ENCODE results near the gene PARM1. TPM values are rescaled to one million over a fixed set of nuclear protein-coding genes. Genes with fewer than 3 reads are reported as not detected.

Gene PARM1
- polyA plus RNA-seq, 3 donors, result 0.06 to 0.54 (median 0.27) TPM

DNA sequence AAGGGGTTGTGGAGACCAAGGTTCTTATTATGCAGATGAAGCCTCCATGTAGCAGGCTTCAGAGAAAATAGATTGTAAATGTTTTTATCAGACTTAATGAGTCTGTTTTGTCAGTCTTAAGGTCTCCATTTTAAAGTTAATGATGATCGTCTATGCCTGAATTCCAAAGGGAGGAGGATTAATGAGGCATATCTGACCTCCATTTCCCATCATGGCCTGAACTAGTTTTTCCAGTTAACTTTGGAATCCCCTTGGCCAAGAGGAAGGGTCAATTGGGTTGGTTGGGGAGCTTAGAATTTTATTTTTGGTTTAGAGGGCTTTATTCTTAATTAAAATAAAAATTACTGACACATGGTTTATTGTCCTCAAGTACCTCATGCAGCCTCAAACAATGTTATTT lies 6.9 kb upstream of the PARM1 start:
- peaks cover 14 to 18% of the 10 kb centered on the region in 2 donors for H3K4me1 ChIP-seq (ENCODE audit: control insufficient read depth in 1 of 2, insufficient read depth in 2 of 2, low read length in 2 of 2)
- peaks cover 3 to 4% of the 10 kb centered on the region in 2 donors for H3K27me3 ChIP-seq (ENCODE audit: control insufficient read depth in 2 of 2, insufficient read depth in 2 of 2, low read length in 2 of 2)
- no peak overlapping the region for H3K27ac Mint-ChIP-seq
- peaks cover 10 to 22% (median 20%) of the 10 kb centered on the region in 3 donors for H3K27me3 Mint-ChIP-seq (ENCODE audit: low read depth in 3 of 3)
- no peak overlapping the region for H3K4me2 ChIP-seq (replicated peaks; ENCODE audit: extremely low read depth, low read length, poor library complexity, severe bottlenecking)
- no peak overlapping the region for H3K9ac ChIP-seq (ENCODE audit: insufficient read depth, low read length, poor library complexity, severe bottlenecking)
- no peak for DNase-seq
- TF ChIP-seq, protein P1, sequence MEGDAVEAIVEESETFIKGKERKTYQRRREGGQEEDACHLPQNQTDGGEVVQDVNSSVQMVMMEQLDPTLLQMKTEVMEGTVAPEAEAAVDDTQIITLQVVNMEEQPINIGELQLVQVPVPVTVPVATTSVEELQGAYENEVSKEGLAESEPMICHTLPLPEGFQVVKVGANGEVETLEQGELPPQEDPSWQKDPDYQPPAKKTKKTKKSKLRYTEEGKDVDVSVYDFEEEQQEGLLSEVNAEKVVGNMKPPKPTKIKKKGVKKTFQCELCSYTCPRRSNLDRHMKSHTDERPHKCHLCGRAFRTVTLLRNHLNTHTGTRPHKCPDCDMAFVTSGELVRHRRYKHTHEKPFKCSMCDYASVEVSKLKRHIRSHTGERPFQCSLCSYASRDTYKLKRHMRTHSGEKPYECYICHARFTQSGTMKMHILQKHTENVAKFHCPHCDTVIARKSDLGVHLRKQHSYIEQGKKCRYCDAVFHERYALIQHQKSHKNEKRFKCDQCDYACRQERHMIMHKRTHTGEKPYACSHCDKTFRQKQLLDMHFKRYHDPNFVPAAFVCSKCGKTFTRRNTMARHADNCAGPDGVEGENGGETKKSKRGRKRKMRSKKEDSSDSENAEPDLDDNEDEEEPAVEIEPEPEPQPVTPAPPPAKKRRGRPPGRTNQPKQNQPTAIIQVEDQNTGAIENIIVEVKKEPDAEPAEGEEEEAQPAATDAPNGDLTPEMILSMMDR (IDR thresholded peaks at IDR 0.05), result no peak
- H3K36me3 Mint-ChIP-seq, result no peaks in the 10 kb centered on the region
- H3K9me3 ChIP-seq (replicated peaks in 1 of 2; ENCODE audit: control insufficient read depth in 1 of 2, insufficient read depth in 1 of 2, low read length in 2 of 2), result no peaks in the 10 kb centered on the region
- WGBS (ENCODE audit: insufficient coverage), result no CpG with 5 or more reads among the region's 1 CpG
- no peak overlapping the region for H2AFZ ChIP-seq (ENCODE audit: insufficient read depth, low read depth, low read length, poor library complexity, severe bottlenecking)
- no peaks in the 10 kb centered on the region for H3K36me3 ChIP-seq (replicated peaks in 1 of 2; ENCODE audit: control insufficient read depth in 1 of 2, insufficient read depth in 2 of 2, low read length in 2 of 2)
- intact Hi-C loops (cut with micrococcal nuclease), result no loop called here
- H4K20me1 ChIP-seq (ENCODE audit: insufficient read depth, low read length), result no peaks in the 10 kb centered on the region
- H3K4me3 Mint-ChIP-seq, result no peak overlapping the region
- no peak overlapping the region for H3K4me3 ChIP-seq (replicated peaks in 1 of 3; ENCODE audit: low read depth in 2 of 3, low read length in 3 of 3)
- no peak overlapping the region for H3K27ac ChIP-seq (ENCODE audit: low read depth in 1 of 2, low read length in 2 of 2)
- peaks cover 18% of the 10 kb centered on the region for H3K4me1 Mint-ChIP-seq
- no peaks in the 10 kb centered on the region for H3K79me2 ChIP-seq (ENCODE audit: insufficient read depth, low read length)
- H3K9me3 Mint-ChIP-seq, result peaks cover 0 to 7% (median 4%) of the 10 kb centered on the region in 7 donors

DNA sequence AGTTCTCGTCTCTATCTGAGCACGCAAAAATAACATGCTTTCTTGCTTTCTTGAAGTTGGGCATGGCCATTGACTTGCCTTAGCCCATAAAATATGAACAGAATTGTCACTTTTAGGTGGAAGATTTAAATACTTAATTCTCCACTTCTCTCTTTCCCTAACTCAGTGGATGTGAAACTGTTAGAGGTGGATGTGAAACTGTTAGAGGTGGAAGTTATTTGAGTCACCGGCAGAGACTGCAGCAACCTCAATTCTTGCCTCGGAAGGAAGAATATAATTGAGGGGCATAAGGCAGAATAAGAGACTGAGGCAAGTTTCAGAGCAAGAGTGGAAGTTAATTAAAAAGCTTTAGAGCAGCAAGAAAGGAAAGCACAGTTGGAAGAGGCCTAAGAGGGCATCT lies 2.8 kb upstream of the PARM1 start:
- H3K27me3 ChIP-seq (ENCODE audit: control insufficient read depth in 2 of 2, insufficient read depth in 2 of 2, low read length in 2 of 2), result peaks cover 40 to 43% of the 10 kb centered on the region in 2 donors
- H3K36me3 Mint-ChIP-seq, result peaks cover 0 to 3% of the 10 kb centered on the region in 2 donors
- no peak overlapping the region for H3K9ac ChIP-seq (ENCODE audit: insufficient read depth, low read length, poor library complexity, severe bottlenecking)
- no peaks in the 10 kb centered on the region for H3K36me3 ChIP-seq (replicated peaks in 1 of 2; ENCODE audit: control insufficient read depth in 1 of 2, insufficient read depth in 2 of 2, low read length in 2 of 2)
- TF ChIP-seq, protein P1 (IDR thresholded peaks at IDR 0.05), result no peak
- 0% methylated on average over 1 of the region's 4 CpGs for WGBS (ENCODE audit: insufficient coverage)
- H4K20me1 ChIP-seq (ENCODE audit: insufficient read depth, low read length), result no peaks in the 10 kb centered on the region
- no peak overlapping the region for H3K27ac Mint-ChIP-seq
- peaks cover 39% of the 10 kb centered on the region for H3K4me1 Mint-ChIP-seq
- no peak overlapping the region for H3K4me2 ChIP-seq (replicated peaks; ENCODE audit: extremely low read depth, low read length, poor library complexity, severe bottlenecking)
- DNase-seq, result peak; percentile 3 to 39 (median 23)
- H2AFZ ChIP-seq (ENCODE audit: insufficient read depth, low read depth, low read length, poor library complexity, severe bottlenecking), result no peak overlapping the region
- H3K27me3 Mint-ChIP-seq (ENCODE audit: low read depth in 3 of 3), result peaks cover 44 to 59% (median 56%) of the 10 kb centered on the region in 3 donors
- H3K4me3 Mint-ChIP-seq, result peak overlapping the region in 1 of 2 donors; percentile 69
- H3K27ac ChIP-seq (ENCODE audit: low read depth in 1 of 2, low read length in 2 of 2), result no peak overlapping the region
- intact Hi-C loops (cut with micrococcal nuclease), result no loop called here
- H3K4me3 ChIP-seq (replicated peaks in 1 of 3; ENCODE audit: low read depth in 2 of 3, low read length in 3 of 3), result no peak overlapping the region
- peaks cover 33 to 40% of the 10 kb centered on the region in 2 donors for H3K4me1 ChIP-seq (ENCODE audit: control insufficient read depth in 1 of 2, insufficient read depth in 2 of 2, low read length in 2 of 2)
- peaks cover 0 to 12% (median 7%) of the 10 kb centered on the region in 7 donors for H3K9me3 Mint-ChIP-seq
- no peaks in the 10 kb centered on the region for H3K79me2 ChIP-seq (ENCODE audit: insufficient read depth, low read length)
- H3K9me3 ChIP-seq (replicated peaks in 1 of 2; ENCODE audit: control insufficient read depth in 1 of 2, insufficient read depth in 1 of 2, low read length in 2 of 2), result peaks cover 0 to 16% of the 10 kb centered on the region in 2 donors
